NK-92 (cell line): ENCODE results near the gene NSG1.

ENCODE experiments used
- DNase-seq: peaks from one replicate; lab custom pipeline; 2025; ENCODE audit not compliant: unreplicated experiment; lab: John Stamatoyannopoulos, UW

NSG1 gene

GRCh38 chr4:4428966-4429875 is 42.3 kb downstream of the NSG1 start:
- DNase-seq: no peak

GRCh38 chr4:4430492-4431195 is 43.7 kb downstream of the NSG1 start:
- DNase-seq: no peak

- DNase-seq: no peak
These were observed 45.6 kb downstream of the NSG1 start for GRCh38 chr4:4432341-4433125.

GRCh38 chr4:4433941-4434340 is 47.0 kb downstream of the NSG1 start:
- DNase-seq: no peak

GRCh38 chr4:4436244-4436823 is 49.4 kb downstream of the NSG1 start:
- no peak for DNase-seq

- DNase-seq: no peak
These were observed 51.0 kb downstream of the NSG1 start for GRCh38 chr4:4437798-4438470.

- DNase-seq: no peak
These were observed 52.0 kb downstream of the NSG1 start for GRCh38 chr4:4438891-4439290.

- no peak for DNase-seq
These were observed 52.9 kb downstream of the NSG1 start for GRCh38 chr4:4439782-4440181.

GRCh38 chr4:4440333-4441061 is 53.6 kb downstream of the NSG1 start:
- no peak for DNase-seq

GRCh38 chr4:4443821-4444220 is 56.9 kb downstream of the NSG1 start:
- DNase-seq: no peak

GRCh38 chr4:4446434-4446833 is 59.5 kb downstream of the NSG1 start:
- DNase-seq: no peak

- no peak for DNase-seq
These were observed 68.4 kb downstream of the NSG1 start for GRCh38 chr4:4455210-4455865.

GRCh38 chr4:4456351-4456750 is 69.4 kb downstream of the NSG1 start:
- no peak for DNase-seq

GRCh38 chr4:4456816-4457578 is 70.1 kb downstream of the NSG1 start:
- no peak for DNase-seq

GRCh38 chr4:4457803-4458553 is 71.1 kb downstream of the NSG1 start:
- DNase-seq: no peak

- DNase-seq: no peak
These were observed 72.3 kb downstream of the NSG1 start for GRCh38 chr4:4459181-4459580.

GRCh38 chr4:4460759-4461158 is 73.9 kb downstream of the NSG1 start:
- DNase-seq: no peak

GRCh38 chr4:4461178-4461577 is 74.3 kb downstream of the NSG1 start:
- no peak for DNase-seq
